CD4-positive, CD25-positive, alpha-beta regulatory T cell (primary cell): Measurements from ENCODE around the gene DNAH9. TPM values are rescaled to one million over a fixed set of nuclear protein-coding genes. Genes with fewer than 3 reads are reported as not detected.

Source experiments
- ATAC-seq, 2 donors: fragments of 150-1000 bp; cut with Tn5 transposase; one replicate each; pipeline ENCODE4 v1.10.0; 2021; ENCODE audit warnings: low read depth in 2 of 2, moderate number of reproducible peaks in 2 of 2, moderate library complexity in 1 of 2
- DNase-seq, 3 donors: peaks; one replicate each; pipeline versions ENCODE4 v3.0.0 to v3.0.0-alpha.2; 2012 to 2022; ENCODE audit warnings: mixed read lengths in 1 of 3
- H3K27ac ChIP-seq: one replicate; pipeline ENCODE4 v1.7.0; 2013; ENCODE audit warnings: mild to moderate bottlenecking, low read length; ENCODE audit not compliant: insufficient read depth, poor library complexity, severe bottlenecking
- H3K27me3 ChIP-seq: one replicate; pipeline ENCODE4 v1.7.0; 2013; ENCODE audit warnings: low read length; ENCODE audit not compliant: control insufficient read depth, insufficient read depth
- H3K36me3 ChIP-seq: one replicate; pipeline ENCODE4 v1.7.0; 2013; ENCODE audit warnings: mild to moderate bottlenecking, low read length, moderate library complexity; ENCODE audit not compliant: control insufficient read depth, insufficient read depth
- H3K4me1 ChIP-seq: 2 replicates; pipeline ENCODE4 v1.7.0; 2013; ENCODE audit warnings: mild to moderate bottlenecking, low read length; ENCODE audit not compliant: insufficient read depth, control insufficient read depth, poor library complexity, severe bottlenecking
- H3K4me3 ChIP-seq: one replicate; pipeline ENCODE4 v1.7.0; 2013; ENCODE audit warnings: low read depth, mild to moderate bottlenecking, low read length, moderate library complexity
- H3K9me3 ChIP-seq, 2 experiments: 1 replicate in 1 of 2; 2 replicates in 1 of 2; pipeline ENCODE4 v1.7.0; 2013; ENCODE audit warnings: low read length in 2 of 2, mild to moderate bottlenecking in 1 of 2, moderate library complexity in 1 of 2; ENCODE audit not compliant: control insufficient read depth in 2 of 2
- H3K27ac Mint-ChIP-seq, 3 donors: one replicate each; pipeline ENCODE4 v1.8.0; 2020 to 2022; ENCODE audit warnings: mild to moderate bottlenecking in 3 of 3, mixed read lengths in 3 of 3, moderate library complexity in 2 of 3
- H3K27me3 Mint-ChIP-seq: one replicate; pipeline ENCODE4 v1.8.0; 2022; ENCODE audit warnings: mild to moderate bottlenecking, mixed read lengths
- H3K36me3 Mint-ChIP-seq: one replicate; pipeline ENCODE4 v1.8.0; 2020; ENCODE audit warnings: mixed read lengths
- H3K4me1 Mint-ChIP-seq, 4 donors: one replicate each; pipeline ENCODE4 v1.8.0; 2020 to 2022; ENCODE audit warnings: mixed read lengths in 4 of 4, mild to moderate bottlenecking in 1 of 4
- H3K4me3 Mint-ChIP-seq, 4 donors: one replicate each; pipeline ENCODE4 v1.8.0; 2020 to 2022; ENCODE audit warnings: mild to moderate bottlenecking in 4 of 4, mixed read lengths in 4 of 4, moderate library complexity in 3 of 4
- H3K9me3 Mint-ChIP-seq, 7 donors: one replicate each; pipeline ENCODE4 v1.8.0; 2020 to 2022; ENCODE audit warnings: mixed read lengths in 7 of 7, mild to moderate bottlenecking in 3 of 7, moderate library complexity in 2 of 7
- polyA plus RNA-seq, 4 donors: library from polyadenylated mRNA; unstranded; fragments of 300-500 nt; fragmentation: Illumina TruSeq; gene quantifications; one replicate each; pipeline ENCODE4 v1.2.3, GENCODE V29; 2021
- total RNA-seq: library from RNA; stranded (reverse); gene quantifications from one replicate; pipeline ENCODE4 v1.2.3, GENCODE V29; 2022

DNAH9 gene
- total and polyA plus RNA-seq, 5 donors from 2014 or later, result not detected

- Histone ChIP-seq H3K27ac (no peak overlapping the region), H3K36me3 (no peaks in the 10 kb centered on the region), H3K27me3 (no peaks in the 10 kb centered on the region), H3K9me3 (no peaks in the 10 kb centered on the region), H3K4me3 (no peak overlapping the region), H3K4me1 (no peaks in the 10 kb centered on the region)
- Mint-ChIP-seq H3K36me3 (no peaks in the 10 kb centered on the region), H3K27ac (no peak overlapping the region), H3K4me3 (no peak overlapping the region), H3K9me3 (peaks cover 0 to 4% (median 0%) of the 10 kb centered on the region in 7 donors), H3K4me1 (no peaks in the 10 kb centered on the region), H3K27me3 (no peaks in the 10 kb centered on the region)
- no peak for ATAC-seq
- DNase-seq, result no peak
Observed at GRCh38 chr17:11692688-11693087, 94.4 kb downstream of the DNAH9 start.

DNA sequence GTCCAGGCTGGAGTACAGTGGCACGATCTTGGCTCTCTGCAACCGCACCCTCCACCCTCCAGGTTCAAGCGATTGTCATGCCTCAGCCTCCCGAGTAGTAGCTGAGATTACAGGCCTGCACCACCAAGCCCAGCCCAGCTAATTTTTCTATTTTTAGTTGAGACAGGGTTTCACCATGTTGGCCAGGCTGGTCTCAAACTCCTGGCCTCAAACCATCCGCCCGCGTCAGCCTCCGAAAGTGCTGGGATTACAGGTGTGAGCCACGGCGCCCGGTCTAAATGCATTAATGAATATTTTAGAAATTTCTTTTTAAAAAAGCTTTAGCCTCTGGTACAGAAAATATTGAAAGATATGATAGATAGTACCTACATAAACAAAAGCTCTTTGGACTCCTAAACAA is 95.0 kb downstream of the DNAH9 start:
- no peak overlapping the region for H3K4me3 Mint-ChIP-seq
- no peaks in the 10 kb centered on the region for H3K4me1 Mint-ChIP-seq
- Histone ChIP-seq H3K9me3 (no peaks in the 10 kb centered on the region), H3K4me1 (no peaks in the 10 kb centered on the region), H3K27me3 (no peaks in the 10 kb centered on the region), H3K36me3 (no peaks in the 10 kb centered on the region), H3K27ac (no peak overlapping the region), H3K4me3 (no peak overlapping the region)
- ATAC-seq (no peak), DNase-seq (no peak)
- H3K9me3 Mint-ChIP-seq, result peaks cover 0 to 4% (median under 1%) of the 10 kb centered on the region in 7 donors
- no peaks in the 10 kb centered on the region for H3K36me3 Mint-ChIP-seq
- H3K27ac Mint-ChIP-seq, result no peak overlapping the region
- no peaks in the 10 kb centered on the region for H3K27me3 Mint-ChIP-seq

- Histone ChIP-seq H3K4me1 (no peaks in the 10 kb centered on the region), H3K27me3 (no peaks in the 10 kb centered on the region), H3K4me3 (no peak overlapping the region), H3K36me3 (no peaks in the 10 kb centered on the region), H3K9me3 (no peaks in the 10 kb centered on the region), H3K27ac (no peak overlapping the region)
- Mint-ChIP-seq H3K9me3 (peaks cover 0 to 9% (median 3%) of the 10 kb centered on the region in 7 donors), H3K36me3 (no peaks in the 10 kb centered on the region), H3K4me1 (no peaks in the 10 kb centered on the region), H3K27ac (no peak overlapping the region), H3K4me3 (no peak overlapping the region), H3K27me3 (no peaks in the 10 kb centered on the region)
- no peak for ATAC-seq
- no peak for DNase-seq
Observed at GRCh38 chr17:11700668-11701067, 102.4 kb downstream of the DNAH9 start.

DNA sequence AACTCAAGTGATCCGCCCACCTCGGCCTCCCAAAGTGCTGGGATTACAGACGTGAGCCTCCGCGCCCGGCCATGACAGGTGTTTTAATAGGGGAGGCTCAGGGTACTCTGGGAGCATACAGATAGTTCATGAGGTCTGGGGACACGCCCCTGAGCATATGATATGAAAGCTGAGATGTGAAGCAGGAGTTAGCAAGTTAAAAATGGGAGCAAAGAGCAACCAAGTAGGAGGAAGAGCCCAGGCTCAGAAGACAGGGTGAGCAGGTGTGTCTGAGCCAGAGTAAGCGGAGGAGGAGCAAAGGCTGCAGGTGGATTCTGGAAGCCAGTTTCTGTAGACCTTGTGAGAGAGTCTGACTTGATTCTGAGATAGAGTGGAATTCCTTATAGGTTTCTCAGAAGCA is 103.6 kb downstream of the DNAH9 start:
- Mint-ChIP-seq H3K27me3 (no peaks in the 10 kb centered on the region), H3K4me1 (no peaks in the 10 kb centered on the region), H3K27ac (no peak overlapping the region), H3K9me3 (peaks cover 0 to 9% (median 2%) of the 10 kb centered on the region in 7 donors), H3K36me3 (no peaks in the 10 kb centered on the region), H3K4me3 (no peak overlapping the region)
- Histone ChIP-seq H3K36me3 (no peaks in the 10 kb centered on the region), H3K9me3 (no peaks in the 10 kb centered on the region), H3K27me3 (no peaks in the 10 kb centered on the region), H3K27ac (no peak overlapping the region), H3K4me3 (no peak overlapping the region), H3K4me1 (no peaks in the 10 kb centered on the region)
- ATAC-seq (no peak), DNase-seq (no peak)

DNA sequence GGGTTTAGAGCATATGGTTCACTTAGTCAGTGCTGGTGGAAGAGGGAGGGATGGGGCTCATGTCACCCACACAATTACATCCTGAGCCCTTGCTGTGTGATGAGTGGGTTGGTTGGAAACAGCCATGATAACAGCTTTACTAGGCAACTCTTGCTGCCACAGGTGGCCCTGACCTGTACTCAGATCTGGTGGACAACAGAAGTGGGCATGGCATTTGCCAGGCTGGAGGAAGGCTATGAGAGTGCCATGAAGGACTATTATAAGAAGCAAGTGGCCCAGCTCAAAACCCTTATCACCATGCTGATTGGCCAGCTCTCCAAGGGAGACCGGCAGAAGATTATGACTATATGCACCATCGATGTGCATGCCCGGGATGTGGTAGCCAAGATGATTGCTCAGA is 105.8 kb downstream of the DNAH9 start:
- H3K4me1 ChIP-seq, result no peaks in the 10 kb centered on the region
- no peaks in the 10 kb centered on the region for H3K9me3 ChIP-seq
- no peak overlapping the region for H3K27ac Mint-ChIP-seq
- H3K27me3 ChIP-seq, result no peaks in the 10 kb centered on the region
- ATAC-seq (no peak), DNase-seq (no peak)
- peaks cover 0 to 5% (median 2%) of the 10 kb centered on the region in 7 donors for H3K9me3 Mint-ChIP-seq
- H3K27me3 Mint-ChIP-seq, result no peaks in the 10 kb centered on the region
- no peak overlapping the region for H3K4me3 ChIP-seq
- no peak overlapping the region for H3K4me3 Mint-ChIP-seq
- H3K4me1 Mint-ChIP-seq, result no peaks in the 10 kb centered on the region
- no peak overlapping the region for H3K27ac ChIP-seq
- no peaks in the 10 kb centered on the region for H3K36me3 Mint-ChIP-seq
- H3K36me3 ChIP-seq, result no peaks in the 10 kb centered on the region

DNA sequence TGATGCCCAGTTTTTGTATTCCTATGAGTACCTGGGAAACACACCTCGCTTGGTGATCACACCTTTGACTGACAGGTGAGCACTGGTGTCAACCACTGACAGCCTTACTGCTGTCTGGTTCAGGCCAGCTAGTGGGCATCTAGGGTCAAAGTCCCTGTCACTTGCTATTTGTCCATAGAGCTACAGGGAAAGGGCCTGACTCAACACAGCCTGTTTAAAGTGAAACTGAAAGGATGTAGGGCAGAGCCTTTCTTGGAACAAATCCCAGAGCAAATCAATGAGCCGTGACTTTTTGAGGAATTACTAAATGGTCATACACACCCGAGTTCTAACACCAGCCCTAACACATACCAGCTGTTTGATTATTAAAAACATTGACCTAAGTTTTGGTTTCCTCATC is 106.8 kb downstream of the DNAH9 start:
- Histone ChIP-seq H3K4me3 (no peak overlapping the region), H3K4me1 (no peaks in the 10 kb centered on the region), H3K9me3 (no peaks in the 10 kb centered on the region), H3K27me3 (no peaks in the 10 kb centered on the region), H3K36me3 (no peaks in the 10 kb centered on the region), H3K27ac (no peak overlapping the region)
- Mint-ChIP-seq H3K4me3 (no peak overlapping the region), H3K27me3 (no peaks in the 10 kb centered on the region), H3K9me3 (peaks cover 0 to 4% (median 2%) of the 10 kb centered on the region in 7 donors), H3K36me3 (no peaks in the 10 kb centered on the region), H3K27ac (no peak overlapping the region), H3K4me1 (no peaks in the 10 kb centered on the region)
- no peak for DNase-seq
- ATAC-seq, result no peak

- ATAC-seq (no peak), DNase-seq (no peak)
- no peaks in the 10 kb centered on the region for H3K36me3 Mint-ChIP-seq
- Histone ChIP-seq H3K27me3 (no peaks in the 10 kb centered on the region), H3K4me1 (no peaks in the 10 kb centered on the region), H3K9me3 (no peaks in the 10 kb centered on the region), H3K36me3 (no peaks in the 10 kb centered on the region), H3K27ac (no peak overlapping the region), H3K4me3 (no peak overlapping the region)
- no peak overlapping the region for H3K4me3 Mint-ChIP-seq
- peaks cover 0 to 6% (median 0%) of the 10 kb centered on the region in 7 donors for H3K9me3 Mint-ChIP-seq
- no peak overlapping the region for H3K27ac Mint-ChIP-seq
- no peaks in the 10 kb centered on the region for H3K27me3 Mint-ChIP-seq
- no peaks in the 10 kb centered on the region for H3K4me1 Mint-ChIP-seq
Observed at GRCh38 chr17:11707586-11707985, 109.3 kb downstream of the DNAH9 start.

GRCh38 chr17:11712456-11712855 is 114.2 kb downstream of the DNAH9 start:
- Histone ChIP-seq H3K4me3 (no peak overlapping the region), H3K4me1 (no peaks in the 10 kb centered on the region), H3K27ac (no peak overlapping the region), H3K36me3 (no peaks in the 10 kb centered on the region), H3K9me3 (no peaks in the 10 kb centered on the region), H3K27me3 (no peaks in the 10 kb centered on the region)
- Mint-ChIP-seq H3K27ac (no peak overlapping the region), H3K9me3 (peaks cover 0 to 6% (median 1%) of the 10 kb centered on the region in 7 donors), H3K4me3 (no peak overlapping the region), H3K36me3 (no peaks in the 10 kb centered on the region), H3K4me1 (no peaks in the 10 kb centered on the region), H3K27me3 (no peaks in the 10 kb centered on the region)
- ATAC-seq, result no peak
- no peak for DNase-seq
